HG03521 (cell line): Measurements from ENCODE around the gene LGR5.
"Not testable (repeated sequence)": the region's sequence is repeated elsewhere in the genome, so short reads cannot be mapped to it uniquely, and the experiment has no call there.

Source experiments
- ATAC-seq: cut with Tn5 transposase; IDR thresholded peaks from one replicate; pipeline ENCODE4 v1.9.1; 2021; ENCODE audit warnings: mild to moderate bottlenecking, moderate library complexity; ENCODE audit not compliant: unreplicated experiment

The LGR5 gene

DNA sequence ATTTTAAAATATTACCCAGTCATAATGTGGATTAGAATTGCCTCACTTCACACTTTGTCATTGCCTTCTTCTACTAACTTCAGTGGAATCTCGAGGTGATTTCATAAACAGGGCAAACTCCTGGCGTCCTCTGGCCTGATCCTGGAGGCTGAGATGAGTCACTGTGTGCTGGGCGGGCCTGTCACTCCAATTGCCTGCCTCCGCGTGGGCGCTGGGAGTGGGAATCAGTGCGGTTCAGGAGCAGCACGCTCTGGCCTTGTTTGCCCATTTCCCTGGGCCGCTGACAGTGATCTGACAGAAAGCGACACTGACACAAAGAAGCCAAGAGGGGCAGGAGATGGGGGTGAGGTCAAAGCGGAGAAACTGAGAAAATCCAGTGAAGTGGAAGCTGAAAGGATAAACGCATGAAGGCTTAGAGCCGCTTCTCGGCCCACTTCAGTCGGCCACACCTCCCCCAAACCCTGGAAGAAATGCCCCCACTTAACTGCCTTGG, 29.7 kb downstream of the LGR5 start:
- no peak for ATAC-seq

DNA sequence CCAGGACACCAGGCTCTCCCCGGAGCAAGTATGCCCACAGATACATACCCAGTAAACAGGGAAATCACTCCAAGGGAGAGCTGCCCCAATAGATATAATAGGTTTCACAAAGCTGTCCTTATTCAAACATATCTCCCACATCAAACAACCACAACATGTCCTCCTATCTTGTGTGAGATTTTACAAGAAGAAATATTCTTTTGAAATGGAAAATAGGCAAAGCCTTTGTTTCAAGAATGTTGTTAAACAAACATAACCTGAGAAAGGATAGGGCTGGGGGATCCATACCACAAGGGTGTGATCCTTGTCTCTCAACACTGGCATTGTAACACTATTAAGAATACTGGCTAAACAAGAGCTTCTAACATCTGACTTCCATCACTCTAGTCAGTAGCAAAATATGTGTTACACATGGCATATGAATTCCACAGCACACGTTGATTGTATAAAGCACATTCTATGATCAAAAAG, 32.9 kb downstream of the LGR5 start:
- no peak for ATAC-seq

DNA sequence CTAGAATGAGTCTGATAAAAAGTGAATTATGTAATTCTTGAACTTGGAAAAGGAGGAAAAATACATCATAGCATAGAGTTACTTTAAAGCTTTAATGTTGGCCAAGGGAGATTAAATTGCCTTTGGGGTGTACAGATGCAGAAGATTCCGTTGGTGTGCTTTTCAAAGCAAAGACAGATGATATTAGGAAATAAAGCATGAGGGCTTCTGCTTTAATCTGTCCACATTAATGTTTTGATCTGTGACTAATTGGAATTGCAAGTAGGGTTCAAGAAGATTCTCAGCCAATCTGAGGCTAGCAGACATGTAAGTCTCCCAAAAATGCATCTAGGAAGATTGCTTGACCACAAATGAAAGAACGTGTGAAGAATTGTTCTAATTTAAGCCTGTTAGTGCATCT, 35.2 kb downstream of the LGR5 start:
- ATAC-seq: no peak

DNA sequence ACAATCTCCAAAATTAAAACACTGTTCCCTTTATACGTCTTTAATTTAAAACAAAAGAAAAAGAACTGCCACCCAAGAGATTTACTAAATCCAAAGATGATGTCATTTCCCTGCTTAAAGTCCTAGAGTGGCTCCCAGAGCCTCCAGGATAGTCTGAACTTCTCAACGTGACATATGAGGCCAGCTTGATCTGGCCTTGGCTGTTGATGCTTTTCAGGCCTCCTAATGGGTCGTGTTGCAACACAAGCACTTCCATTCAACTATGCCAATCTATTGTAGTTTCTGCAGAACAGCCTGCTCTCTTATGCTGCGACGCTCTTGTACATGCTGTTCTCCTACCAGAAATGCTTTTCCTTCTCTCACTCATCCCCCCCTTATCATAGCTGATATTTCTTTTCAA, 35.7 kb downstream of the LGR5 start:
- no peak for ATAC-seq

DNA sequence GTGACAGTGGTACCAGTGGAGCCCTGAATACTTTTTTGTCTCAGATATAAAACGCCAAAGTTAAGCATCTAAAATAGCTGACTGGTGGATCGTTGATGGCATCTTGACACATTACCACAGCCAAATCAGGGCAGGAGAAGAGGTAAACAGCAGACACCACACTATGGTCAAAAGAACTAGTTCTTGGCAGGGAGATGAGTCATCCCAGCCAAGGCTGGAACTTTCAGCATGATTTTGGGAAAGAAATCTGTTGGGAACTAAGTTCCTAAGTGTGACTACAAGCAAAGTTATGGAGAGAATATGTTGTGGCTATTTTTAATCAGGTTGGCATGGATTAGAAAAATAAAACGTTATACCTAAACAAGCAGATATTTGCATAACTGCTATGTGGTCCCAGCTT, 36.9 kb downstream of the LGR5 start:
- no peak for ATAC-seq

DNA sequence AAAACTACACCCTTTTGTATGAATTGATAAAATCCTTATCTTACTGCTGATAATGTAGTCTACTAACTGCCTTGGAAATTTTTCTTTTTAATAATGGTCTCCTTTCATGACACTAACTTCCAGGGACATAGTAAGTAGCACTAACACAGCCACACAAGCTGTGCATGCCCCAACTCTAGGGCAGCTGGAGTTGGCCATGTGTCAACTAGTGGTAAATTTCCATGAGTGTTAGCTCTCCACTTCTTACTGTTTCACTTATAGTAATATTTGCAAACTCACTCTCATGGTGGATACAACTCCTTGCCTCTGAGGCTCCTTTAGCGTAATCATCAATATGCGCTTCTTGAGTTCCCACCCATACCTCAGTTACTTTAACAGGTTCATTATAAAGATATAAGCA, 38.0 kb downstream of the LGR5 start:
- ATAC-seq: no peak

DNA sequence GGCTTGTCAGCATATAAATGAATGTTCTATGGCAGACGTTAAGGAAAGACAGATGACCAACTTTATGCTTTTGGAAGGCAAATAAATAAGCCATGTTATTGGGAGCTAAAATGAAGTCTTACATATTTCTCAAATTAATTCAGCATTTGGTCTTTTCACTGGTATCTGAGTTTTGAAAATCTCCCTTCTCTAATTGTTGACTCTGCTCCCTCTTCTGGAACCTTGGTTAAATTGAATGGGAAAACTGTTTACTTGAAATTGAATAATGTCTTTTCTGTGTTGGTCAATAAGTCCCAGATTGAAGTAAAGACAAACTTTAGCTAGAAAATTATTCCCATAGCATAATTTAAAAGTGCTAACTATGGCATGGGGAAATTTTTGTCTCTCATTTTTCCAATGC, 38.7 kb downstream of the LGR5 start:
- no peak for ATAC-seq

DNA sequence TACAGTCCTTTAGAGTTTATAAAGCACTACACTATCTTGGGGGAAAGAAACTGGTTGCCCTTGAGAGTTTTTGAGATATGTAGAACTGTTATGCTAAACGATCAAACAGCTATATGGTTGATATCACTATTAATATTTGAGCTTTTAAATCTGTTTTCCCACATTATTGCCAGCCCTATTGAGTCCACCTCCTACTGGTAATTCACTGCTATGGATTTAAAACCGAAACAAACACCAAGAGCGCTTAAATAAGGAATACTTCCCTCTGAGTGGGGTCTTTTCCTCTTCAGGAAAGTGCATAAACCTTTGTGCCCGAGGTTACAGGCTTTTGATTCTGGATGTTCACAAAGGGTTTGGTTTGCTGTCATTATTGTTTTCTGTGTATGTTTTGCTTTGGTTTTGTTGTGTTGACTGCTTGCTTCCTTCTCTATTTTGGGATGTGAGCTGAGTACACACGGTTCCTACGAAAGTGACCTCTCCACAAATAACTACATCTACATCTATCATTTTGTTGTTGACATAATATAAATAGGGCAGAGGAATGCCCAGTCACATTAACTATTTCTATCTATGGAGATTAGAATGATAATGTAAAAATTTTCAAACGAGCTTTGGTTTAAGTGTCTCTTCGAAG, 44.8 kb downstream of the LGR5 start:
- no peak for ATAC-seq

DNA sequence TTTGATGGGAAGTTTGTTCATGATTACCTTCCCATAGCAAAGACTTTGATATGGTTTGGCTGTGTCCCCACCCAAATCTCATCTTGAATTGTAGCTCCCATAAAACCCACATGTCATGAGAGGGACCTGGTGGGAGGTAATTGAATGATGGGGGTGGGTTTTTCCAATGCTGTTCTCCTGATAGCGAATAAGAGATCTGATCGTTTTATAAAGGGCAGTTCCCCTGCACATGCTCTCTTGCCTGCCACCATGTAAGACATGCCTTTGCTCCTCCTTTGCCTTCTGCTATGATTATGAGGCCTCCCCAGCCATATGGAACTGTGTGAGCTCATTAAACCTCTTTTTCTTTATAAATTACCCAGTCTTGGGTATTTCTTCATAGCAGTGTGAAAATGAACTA, 51.2 kb downstream of the LGR5 start:
- not testable (repeated sequence) for ATAC-seq

DNA sequence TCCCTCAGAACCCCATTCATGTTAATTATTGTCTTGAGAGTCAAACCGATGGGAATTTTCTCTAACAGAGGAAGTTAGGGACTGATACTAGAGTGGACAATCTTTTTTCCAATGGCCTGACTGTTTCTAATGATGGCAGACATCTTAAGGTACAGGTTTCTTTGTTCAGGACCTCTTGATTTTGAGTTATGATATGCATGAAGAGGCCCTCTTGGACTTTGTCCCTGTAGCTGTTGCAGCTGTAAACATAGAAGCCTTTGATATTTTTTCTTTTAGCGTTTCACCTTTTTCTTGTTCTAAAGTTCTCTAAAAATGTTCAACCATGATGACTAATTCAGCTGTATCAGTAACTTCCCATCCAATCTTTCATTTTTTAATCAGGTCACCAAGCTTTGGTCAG, 53.0 kb downstream of the LGR5 start:
- no peak for ATAC-seq

DNA sequence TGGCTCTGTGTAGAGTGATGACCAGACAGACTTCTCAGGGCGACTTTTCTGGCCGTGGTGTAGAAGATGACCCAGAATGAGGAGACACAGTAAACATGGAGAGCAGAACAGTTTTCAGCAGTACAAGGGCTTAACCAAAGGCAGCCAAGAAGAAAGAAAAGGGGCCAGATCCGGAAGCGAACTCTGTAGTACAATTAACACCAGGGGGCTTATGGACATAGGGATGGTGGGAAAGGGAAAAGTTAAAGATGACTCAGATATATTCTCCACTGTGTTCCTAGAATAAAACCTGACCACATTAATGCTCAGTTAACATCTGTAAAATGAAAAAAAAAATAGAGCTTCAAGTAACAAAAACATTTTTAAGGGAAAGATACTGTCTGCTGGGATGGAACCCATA, 60.2 kb downstream of the LGR5 start:
- no peak for ATAC-seq

DNA sequence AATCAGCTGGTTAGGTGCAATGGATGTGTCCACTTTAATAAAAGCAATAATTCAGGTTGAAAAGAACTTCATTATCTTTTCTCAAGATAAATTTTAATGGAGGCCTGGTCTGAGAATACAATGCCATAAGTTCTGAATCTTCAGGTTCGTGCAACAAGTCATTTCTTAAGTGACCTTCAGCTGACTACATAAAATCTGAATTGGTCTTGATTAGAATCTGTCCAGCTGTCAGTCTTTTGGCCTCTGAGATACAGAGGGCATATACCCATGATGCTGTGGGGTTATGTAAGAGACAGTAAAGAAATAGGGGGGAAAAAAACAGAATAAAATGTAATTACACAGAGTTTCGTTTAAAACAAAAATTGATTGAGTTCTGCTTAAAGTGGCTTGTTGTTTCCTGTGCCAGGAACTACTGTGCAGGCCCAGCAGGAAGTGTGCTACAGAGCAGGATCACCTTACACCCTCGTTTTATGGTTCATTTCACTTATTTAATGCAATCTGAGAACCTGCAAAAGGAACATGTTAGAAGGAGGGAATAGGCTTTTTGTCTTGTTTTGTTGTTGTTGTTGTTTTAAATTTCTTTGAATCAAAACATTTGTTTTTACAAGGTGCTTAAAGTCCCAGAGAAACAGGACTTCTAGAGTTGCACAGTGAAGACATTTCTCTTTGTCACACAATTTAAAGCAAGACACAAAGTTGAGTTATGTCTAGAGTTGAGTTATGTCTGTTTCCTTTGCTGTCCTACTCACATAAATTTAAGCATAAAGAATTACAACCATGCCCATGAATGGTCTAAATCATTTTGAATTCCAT, 64.2 kb downstream of the LGR5 start:
- ATAC-seq: no peak

DNA sequence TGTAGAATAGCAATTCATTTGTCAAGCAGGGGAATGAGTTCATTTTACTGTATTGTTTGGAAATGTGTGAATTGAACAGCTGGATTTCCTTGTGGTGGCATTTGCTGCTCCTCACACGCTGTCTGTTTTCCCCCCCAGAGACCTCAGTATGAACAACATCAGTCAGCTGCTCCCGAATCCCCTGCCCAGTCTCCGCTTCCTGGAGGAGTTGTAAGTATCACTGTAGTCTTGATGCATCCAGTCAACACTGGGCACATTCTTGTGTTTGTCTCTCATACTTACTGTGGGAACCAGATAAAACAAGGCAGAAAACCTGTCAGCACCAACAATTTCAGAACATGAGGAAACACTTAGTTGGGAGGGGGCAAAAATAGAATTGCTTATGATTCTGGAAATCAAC, 64.9 kb downstream of the LGR5 start:
- ATAC-seq: no peak

DNA sequence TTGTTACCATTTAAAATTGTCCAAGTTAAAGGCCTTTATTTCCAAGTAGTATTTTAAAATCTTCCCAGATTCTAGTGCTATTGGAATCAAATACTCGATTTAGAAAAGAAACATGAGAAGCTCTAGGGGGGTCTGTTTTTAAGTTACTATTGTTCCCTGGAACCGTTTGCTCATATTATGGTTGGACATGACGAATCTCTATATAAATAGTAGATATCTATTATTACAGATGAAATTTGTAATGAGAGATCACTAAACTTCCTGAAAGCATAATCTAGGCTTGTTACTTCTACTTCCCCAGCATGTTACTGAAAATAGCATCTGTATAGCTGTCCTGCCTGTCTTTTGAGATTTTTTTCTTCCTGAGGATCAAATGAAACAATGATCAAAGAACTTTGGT, 70.1 kb downstream of the LGR5 start:
- no peak for ATAC-seq

DNA sequence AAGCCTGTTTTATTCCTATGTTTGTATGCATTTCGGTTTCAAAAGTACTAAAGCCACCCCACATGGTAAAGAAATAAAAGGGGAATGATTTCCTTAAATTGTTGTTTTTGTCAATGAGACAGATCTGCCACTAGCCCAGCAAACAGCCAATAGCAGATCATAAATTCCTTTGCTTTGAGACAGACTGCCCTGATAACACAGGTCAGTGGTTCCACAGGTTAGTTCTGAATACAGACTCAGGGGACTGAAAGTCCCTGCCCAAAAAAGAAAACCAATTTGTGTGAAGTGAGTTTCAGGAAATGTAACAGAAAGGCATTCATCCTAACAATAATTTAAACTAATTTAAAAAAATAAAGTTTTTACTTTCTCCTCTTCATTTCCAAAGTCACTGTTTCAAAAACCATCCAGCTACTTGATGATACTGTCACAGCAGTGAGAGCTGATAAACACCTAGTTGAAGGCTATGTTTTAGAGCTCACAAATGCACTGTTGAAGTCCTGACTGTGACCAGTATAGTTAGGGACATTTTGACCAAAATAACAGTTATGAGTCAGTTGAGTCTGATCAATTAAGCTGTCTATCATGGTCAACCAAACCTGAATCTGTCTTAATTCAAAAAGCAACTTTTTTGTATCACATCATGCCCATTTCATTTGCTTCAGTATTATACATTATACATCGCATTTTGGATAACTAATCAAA, 77.7 kb downstream of the LGR5 start:
- ATAC-seq: no peak

DNA sequence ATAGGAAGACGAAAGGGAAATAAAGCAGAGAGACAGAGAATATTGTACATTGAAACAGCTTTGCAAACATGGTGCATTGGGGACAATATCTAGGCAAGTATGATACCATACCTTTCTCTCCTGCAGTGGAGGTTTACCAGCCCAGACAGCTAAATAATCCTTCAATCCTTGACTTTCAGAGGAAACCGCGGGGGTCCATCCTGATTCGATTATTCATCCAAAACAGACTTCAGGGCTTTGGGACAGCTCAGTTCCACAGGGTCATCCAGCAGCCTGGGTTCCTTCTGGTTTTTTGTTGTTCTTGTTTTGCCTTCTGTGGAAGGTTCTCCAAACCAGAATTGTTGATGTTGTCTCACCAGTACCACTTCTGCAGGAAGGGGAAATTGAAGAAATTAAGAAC, 81.5 kb downstream of the LGR5 start:
- ATAC-seq: no peak

DNA sequence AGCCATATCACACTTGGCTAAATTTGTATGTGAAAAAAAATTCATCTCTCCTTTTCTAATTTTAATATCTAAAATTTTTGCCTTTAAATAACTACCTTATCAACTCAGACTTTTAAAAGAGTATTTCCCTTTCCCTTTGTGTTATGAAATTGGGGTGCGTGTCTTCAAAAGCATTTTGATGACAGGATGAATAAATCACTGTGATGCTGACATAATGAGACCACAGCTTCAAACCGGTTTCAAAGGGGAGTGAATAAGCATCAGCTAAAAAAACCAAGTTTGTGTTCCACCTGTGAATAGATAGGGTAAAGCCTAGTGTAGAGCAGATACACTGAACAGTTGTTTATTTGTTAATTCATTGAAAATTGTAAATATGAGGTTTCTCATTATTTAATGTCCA, 85.0 kb downstream of the LGR5 start:
- ATAC-seq: no peak

DNA sequence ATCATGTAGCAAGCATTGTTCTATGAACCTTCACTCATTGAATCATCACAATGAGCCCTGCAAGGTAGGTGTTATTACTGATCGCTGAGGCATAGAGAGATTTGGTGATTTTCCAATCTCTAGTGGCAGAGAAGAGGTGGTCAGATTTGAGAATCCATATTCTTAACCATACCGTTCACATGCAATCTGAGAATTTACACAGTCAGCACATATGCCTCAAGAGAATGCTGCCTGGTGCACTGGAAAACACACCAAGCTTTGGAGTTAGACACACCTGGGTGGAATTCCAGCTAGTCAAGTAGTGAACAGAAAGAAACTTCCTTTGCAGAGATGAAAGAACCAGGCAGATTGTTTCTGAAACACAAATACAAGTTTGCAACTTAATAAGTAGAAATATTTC, 94.1 kb downstream of the LGR5 start:
- ATAC-seq: no peak

DNA sequence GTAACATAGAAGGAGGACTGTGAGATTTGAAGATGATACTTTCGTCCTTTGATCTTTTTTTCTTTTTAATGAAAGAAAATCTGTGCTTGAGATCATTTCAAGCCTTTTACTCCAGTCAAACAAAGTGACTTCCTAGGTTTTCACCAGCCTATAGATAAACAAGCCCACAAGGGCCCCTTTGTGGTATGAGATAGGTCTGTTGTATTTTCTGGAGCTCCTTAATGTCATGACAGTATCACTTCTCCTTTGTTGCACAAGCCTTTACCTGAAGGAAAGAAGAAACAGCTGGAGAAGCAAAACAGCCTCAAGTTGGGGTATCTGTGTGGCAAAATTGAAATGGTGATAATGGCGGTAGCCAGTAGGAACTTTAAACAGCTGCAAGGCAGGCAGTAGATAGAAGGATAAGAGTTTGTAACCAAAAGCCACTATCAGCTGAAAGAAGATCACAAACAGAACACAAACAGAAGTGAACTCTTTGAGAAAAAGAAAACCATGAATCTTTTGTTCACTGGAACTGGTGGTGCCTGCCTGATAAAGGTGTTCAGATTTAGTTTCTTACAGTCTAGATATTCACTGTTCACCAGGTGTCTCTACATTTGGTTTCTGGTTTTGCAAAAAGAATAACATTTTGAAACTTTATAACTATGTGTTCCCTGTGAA, 96.8 kb downstream of the LGR5 start:
- ATAC-seq: no peak

DNA sequence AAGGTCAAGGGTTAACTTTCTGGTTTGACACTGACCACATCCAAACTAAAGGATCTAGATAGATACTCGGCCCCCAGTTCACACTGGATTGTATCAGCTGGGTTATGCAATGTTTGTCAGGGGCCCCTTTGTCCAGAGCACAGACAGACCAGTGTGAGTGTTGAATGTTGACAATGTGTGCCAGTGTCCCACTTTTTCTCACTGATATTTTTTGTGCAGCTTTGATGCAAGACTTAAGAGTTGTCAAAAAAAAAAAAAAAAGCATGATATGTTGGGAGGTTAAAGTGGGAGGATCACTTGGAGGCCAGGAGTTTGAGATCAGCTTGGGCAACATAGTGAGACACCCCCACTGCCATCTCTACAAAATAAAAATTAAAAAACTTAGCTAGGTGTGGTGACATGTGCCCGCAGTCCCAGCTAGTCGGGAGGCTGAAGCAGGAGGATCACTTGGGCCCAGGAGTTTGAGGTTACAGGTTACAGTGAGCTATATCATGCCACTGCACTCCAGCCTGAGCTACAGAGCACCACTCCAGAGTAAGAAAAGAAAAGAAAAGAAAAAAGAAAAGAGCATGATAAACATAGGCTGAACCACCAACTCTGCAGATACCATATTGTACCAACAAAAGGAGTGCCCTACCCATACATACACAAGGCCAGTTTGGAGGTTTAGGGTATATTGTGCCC, 97.5 kb downstream of the LGR5 start:
- ATAC-seq: no peak

DNA sequence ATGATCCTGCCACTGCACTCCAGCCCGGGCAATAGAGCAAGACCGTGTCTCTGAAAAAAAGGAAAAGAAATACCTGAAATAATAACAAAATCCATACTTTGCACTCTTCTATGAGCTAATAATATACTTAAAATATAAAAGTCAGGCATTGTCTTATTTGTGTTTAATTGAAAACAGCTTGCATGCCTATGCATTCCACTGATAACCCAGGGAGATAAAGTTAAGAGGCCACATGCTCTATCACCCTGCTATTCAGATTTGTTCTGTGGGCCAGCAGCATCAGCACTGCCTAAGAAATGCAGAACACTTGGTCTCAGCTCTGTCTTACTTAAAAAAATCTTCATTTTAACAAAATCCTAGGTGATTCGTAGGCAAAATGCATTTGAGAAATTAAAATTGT, 99.2 kb downstream of the LGR5 start:
- no peak for ATAC-seq
